ENCODE results near the gene WTIP. TPM values are rescaled to one million over a fixed set of nuclear protein-coding genes. Genes with fewer than 3 reads are reported as not detected.
A peak's percentile ranks its signal among the peaks of the same experiment; 100 is the strongest.

The WTIP gene
- total RNA-seq, 1 experiment from 2014 or later: 58.0 TPM

DNA sequence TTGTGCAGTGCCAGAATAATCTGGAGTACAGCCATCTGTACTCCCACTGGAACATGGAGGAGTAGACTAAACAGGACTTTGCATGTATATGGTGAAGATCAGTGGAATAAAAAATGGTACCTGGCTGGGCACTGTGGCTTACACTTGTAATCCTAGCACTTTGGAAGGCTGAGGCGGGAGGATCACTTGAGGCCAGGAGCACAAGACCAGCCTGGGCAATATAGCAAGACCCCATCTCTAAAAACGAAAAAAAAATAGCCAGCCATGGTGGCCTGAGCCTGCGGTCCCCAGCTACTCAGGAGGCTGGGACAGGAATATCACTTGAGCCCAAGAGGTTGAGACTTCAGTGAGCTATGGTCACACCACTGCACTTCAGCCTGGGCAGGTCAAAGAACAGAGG lies 33.4 kb upstream of the WTIP start:
- Histone ChIP-seq H3K4me3 (ENCODE audit: low read depth, low read length) (no peak overlapping the region), H3K9me3 (no peaks in the 10 kb centered on the region), H3K27me3 (replicated peaks; ENCODE audit: control insufficient read depth, insufficient read depth, low read length) (no peaks in the 10 kb centered on the region), H3K36me3 (ENCODE audit: control insufficient read depth, insufficient read depth, low read length) (peaks cover 2% of the 10 kb centered on the region; the same call in 1 of the 2 replicates), H3K4me1 (peaks cover 11% of the 10 kb centered on the region; the same call in 1 of the 2 replicates)
- TF ChIP-seq, protein P1, sequence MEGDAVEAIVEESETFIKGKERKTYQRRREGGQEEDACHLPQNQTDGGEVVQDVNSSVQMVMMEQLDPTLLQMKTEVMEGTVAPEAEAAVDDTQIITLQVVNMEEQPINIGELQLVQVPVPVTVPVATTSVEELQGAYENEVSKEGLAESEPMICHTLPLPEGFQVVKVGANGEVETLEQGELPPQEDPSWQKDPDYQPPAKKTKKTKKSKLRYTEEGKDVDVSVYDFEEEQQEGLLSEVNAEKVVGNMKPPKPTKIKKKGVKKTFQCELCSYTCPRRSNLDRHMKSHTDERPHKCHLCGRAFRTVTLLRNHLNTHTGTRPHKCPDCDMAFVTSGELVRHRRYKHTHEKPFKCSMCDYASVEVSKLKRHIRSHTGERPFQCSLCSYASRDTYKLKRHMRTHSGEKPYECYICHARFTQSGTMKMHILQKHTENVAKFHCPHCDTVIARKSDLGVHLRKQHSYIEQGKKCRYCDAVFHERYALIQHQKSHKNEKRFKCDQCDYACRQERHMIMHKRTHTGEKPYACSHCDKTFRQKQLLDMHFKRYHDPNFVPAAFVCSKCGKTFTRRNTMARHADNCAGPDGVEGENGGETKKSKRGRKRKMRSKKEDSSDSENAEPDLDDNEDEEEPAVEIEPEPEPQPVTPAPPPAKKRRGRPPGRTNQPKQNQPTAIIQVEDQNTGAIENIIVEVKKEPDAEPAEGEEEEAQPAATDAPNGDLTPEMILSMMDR (IDR thresholded peaks at IDR 0.05; ENCODE audit: insufficient read depth in 1 of 2, low read depth in 1 of 2, low read length in 1 of 2, severe bottlenecking in 1 of 2, unreplicated experiment in 1 of 2): no peak
- ChIA-PET CTCF (no interaction called here), POLR2A (no interaction called here)
- DNase-seq: no peak
- no peak overlapping the region for H3K4me3 Mint-ChIP-seq (ENCODE audit: unreplicated experiment)
- H3K9me3 Mint-ChIP-seq (ENCODE audit: unreplicated experiment): no peaks in the 10 kb centered on the region
- intact Hi-C loops (cut with micrococcal nuclease; ENCODE audit: unreplicated experiment): no loop called here
- H3K27ac Mint-ChIP-seq (ENCODE audit: unreplicated experiment): no peak overlapping the region
- no peaks in the 10 kb centered on the region for H3K27me3 Mint-ChIP-seq (ENCODE audit: insufficient read depth, unreplicated experiment)
- H3K4me1 Mint-ChIP-seq (ENCODE audit: low read depth, unreplicated experiment): peaks cover 6% of the 10 kb centered on the region
- BruUV-seq (replicated peaks): no TSS peak
- H3K36me3 Mint-ChIP-seq (ENCODE audit: insufficient read depth, unreplicated experiment): peaks cover 98% of the 10 kb centered on the region

DNA sequence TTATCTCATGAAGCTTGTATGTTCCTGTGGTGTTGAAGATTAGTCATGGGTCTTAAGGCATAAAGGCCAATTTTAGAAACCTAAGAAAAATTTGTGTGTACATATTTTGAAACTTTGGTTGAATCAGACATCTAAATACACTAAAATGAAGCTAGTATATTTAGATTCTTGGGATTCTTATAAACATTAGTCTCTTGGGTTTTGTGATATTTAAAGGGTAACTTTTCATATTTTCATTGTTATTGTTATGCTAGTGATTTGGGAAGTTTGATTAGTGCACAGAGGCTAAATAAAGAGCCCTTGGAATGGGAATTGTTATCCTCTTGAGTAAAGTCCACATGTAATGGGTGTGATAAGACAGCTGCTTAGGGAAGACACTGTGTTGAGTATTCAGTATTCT lies 28.8 kb upstream of the WTIP start:
- H3K4me3 ChIP-seq (ENCODE audit: low read depth, low read length): no peak overlapping the region
- no peak overlapping the region for H3K4me3 Mint-ChIP-seq (ENCODE audit: unreplicated experiment)
- H3K27me3 Mint-ChIP-seq (ENCODE audit: insufficient read depth, unreplicated experiment): no peaks in the 10 kb centered on the region
- no TSS peak for BruUV-seq (replicated peaks)
- ChIA-PET CTCF (no interaction called here), POLR2A (no interaction called here)
- peaks cover 2% of the 10 kb centered on the region for H3K36me3 ChIP-seq (ENCODE audit: control insufficient read depth, insufficient read depth, low read length)
- no peak for DNase-seq
- no peaks in the 10 kb centered on the region for H3K9me3 ChIP-seq
- H3K27ac Mint-ChIP-seq (ENCODE audit: unreplicated experiment): peak overlapping the region; percentile 50
- peaks cover 11% of the 10 kb centered on the region; the same call in 1 of the 2 replicates for H3K4me1 ChIP-seq
- no peaks in the 10 kb centered on the region for H3K9me3 Mint-ChIP-seq (ENCODE audit: unreplicated experiment)
- no peaks in the 10 kb centered on the region for H3K27me3 ChIP-seq (replicated peaks; ENCODE audit: control insufficient read depth, insufficient read depth, low read length)
- intact Hi-C loops (cut with micrococcal nuclease; ENCODE audit: unreplicated experiment): no loop called here
- peaks cover 6% of the 10 kb centered on the region for H3K4me1 Mint-ChIP-seq (ENCODE audit: low read depth, unreplicated experiment)
- H3K36me3 Mint-ChIP-seq (ENCODE audit: insufficient read depth, unreplicated experiment): peaks cover 100% of the 10 kb centered on the region
- TF ChIP-seq, protein P1 (IDR thresholded peaks at IDR 0.05; ENCODE audit: insufficient read depth in 1 of 2, low read depth in 1 of 2, low read length in 1 of 2, severe bottlenecking in 1 of 2, unreplicated experiment in 1 of 2): no peak

DNA sequence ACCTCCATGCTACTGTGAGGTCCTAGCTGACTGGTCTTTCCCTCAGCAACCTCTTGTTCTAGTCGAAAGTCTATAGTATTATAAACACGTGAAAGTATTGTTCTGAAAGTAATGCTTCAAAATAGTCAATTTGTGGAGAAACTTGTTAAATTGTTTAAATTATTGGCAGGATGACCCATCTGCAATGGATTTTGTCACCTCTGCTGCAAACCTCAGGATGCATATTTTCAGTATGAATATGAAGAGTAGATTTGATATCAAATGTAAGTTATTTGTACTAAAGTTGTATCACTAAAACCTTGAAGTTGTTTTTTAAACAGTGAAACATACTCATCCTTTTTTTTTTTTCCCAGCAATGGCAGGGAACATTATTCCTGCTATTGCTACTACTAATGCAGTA lies 27.5 kb upstream of the WTIP start:
- no peak for DNase-seq
- Histone ChIP-seq H3K4me3 (ENCODE audit: low read depth, low read length) (no peak overlapping the region), H3K27me3 (replicated peaks; ENCODE audit: control insufficient read depth, insufficient read depth, low read length) (no peaks in the 10 kb centered on the region), H3K4me1 (peaks cover 11% of the 10 kb centered on the region; the same call in 1 of the 2 replicates), H3K36me3 (ENCODE audit: control insufficient read depth, insufficient read depth, low read length) (peaks cover 1% of the 10 kb centered on the region; the same call in 1 of the 2 replicates), H3K9me3 (no peaks in the 10 kb centered on the region)
- Mint-ChIP-seq H3K36me3 (ENCODE audit: insufficient read depth, unreplicated experiment) (peaks cover 100% of the 10 kb centered on the region), H3K9me3 (ENCODE audit: unreplicated experiment) (no peaks in the 10 kb centered on the region), H3K27me3 (ENCODE audit: insufficient read depth, unreplicated experiment) (no peaks in the 10 kb centered on the region), H3K27ac (ENCODE audit: unreplicated experiment) (no peak overlapping the region), H3K4me1 (ENCODE audit: low read depth, unreplicated experiment) (peaks cover 11% of the 10 kb centered on the region), H3K4me3 (ENCODE audit: unreplicated experiment) (no peak overlapping the region)
- POLR2A ChIA-PET: no interaction called here
- BruUV-seq (replicated peaks): no TSS peak
- CTCF ChIA-PET: no interaction called here
- intact Hi-C loops (cut with micrococcal nuclease; ENCODE audit: unreplicated experiment): no loop called here
- TF ChIP-seq, protein P1 (IDR thresholded peaks at IDR 0.05; ENCODE audit: insufficient read depth in 1 of 2, low read depth in 1 of 2, low read length in 1 of 2, severe bottlenecking in 1 of 2, unreplicated experiment in 1 of 2): no peak
